ENCODE data around the gene KRT17.
A peak's percentile ranks its signal among the peaks of the same experiment; 100 is the strongest.

The KRT17 gene

DNA sequence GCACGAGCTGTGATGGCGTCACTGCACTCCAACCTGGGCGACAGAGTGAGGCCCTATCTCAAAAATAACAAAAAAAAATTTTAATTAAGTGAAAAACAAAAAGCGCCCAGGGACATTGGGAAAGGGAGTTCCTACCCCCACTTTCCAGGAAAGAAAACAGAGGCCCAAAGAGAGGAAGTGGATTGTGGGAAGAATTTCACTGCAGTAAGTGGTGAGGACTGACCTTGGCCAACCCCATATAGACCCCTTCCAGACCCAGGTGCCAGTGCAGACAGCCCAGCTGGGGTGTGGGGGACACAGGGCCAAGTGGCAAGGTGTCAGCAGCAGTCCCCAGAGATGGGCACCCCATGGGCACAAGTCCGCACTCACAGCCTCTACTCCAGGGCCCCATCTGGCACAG lies 29.0 kb upstream of the KRT17 start:
- FAIRE-seq (no peak), DNase-seq (ENCODE audit: insufficient read length, low spot score) (no peak)
- TF ChIP-seq CTCF (IDR thresholded peaks at IDR 0.05; ENCODE audit: insufficient read depth, missing control alignments), result no peak

DNA sequence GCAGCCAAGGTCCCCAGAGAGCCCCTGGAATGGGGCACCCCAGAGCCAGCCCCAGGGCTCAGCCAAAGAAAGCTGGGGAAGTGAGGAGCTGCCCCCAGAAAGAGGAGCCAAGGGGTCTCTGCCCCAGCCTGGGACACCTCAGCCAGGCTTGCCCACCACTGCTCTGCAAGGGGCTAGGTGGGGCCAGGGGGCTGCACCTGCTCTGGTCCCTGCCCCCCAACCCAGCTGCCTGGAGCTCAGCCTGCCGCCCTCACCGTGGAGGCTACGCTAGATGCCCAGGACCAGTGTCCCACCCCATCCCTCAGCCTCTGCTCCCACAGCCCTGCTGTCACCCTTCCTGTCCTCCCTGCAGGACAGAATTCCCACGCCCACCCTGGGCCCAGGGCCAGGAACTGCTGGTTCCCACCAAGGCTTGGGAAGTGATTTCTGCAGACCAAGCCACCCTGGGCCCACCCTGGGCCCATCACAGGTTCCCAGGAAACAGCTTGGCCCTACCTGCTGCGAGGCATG lies 28.1 kb upstream of the KRT17 start:
- no peak for TF ChIP-seq CTCF (IDR thresholded peaks at IDR 0.05; ENCODE audit: insufficient read depth, missing control alignments)
- DNase-seq (ENCODE audit: insufficient read length, low spot score) (peak; percentile 9), FAIRE-seq (no peak)

- no peak for FAIRE-seq
- TF ChIP-seq CTCF (IDR thresholded peaks at IDR 0.05; ENCODE audit: insufficient read depth, missing control alignments), result no peak
- no peak for DNase-seq (ENCODE audit: insufficient read length, low spot score)
Observed at GRCh38 chr17:41651625-41652460, 27.5 kb upstream of the KRT17 start.

DNA sequence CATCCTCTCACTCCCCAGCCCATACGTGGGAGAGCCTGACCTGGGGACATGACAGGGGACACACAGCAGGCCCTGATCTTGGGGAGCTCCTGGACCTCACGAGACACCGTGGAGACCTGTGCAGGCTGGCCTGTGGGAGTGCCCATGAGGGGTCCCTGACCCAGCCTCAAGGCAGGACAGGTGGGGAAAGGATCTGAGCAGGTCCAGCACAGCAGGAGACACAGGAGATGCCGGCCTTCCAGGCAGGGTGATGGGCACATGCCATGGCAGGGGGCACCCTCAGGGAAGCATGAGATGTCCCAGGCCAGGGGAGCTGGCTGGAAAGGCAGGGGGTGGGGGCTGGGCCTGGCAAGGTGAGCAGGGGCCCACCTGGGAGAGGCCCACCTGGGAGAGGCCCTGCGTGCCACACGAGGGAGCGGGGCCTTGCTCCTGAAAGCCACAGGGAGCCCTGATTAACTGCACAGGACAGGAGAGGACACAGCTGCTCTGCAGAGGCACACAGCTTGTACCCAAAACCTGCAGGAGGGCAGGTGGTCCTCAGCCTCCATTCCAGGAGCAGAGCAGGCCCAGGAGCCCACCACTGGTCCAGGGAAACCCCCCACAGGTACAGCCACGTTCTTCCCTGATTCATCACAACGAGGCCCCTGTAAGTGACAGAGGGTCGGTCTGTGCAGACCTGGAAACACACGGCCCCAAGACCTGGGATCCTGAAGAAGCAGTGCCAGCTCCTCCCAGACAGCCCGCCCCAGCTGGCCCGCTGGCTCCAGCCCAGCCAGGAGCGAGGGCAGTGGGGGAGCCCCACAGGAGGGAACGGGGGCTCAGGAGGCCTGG lies 26.6 kb upstream of the KRT17 start:
- no peak for TF ChIP-seq CTCF (IDR thresholded peaks at IDR 0.05; ENCODE audit: insufficient read depth, missing control alignments)
- no peak for FAIRE-seq

DNA sequence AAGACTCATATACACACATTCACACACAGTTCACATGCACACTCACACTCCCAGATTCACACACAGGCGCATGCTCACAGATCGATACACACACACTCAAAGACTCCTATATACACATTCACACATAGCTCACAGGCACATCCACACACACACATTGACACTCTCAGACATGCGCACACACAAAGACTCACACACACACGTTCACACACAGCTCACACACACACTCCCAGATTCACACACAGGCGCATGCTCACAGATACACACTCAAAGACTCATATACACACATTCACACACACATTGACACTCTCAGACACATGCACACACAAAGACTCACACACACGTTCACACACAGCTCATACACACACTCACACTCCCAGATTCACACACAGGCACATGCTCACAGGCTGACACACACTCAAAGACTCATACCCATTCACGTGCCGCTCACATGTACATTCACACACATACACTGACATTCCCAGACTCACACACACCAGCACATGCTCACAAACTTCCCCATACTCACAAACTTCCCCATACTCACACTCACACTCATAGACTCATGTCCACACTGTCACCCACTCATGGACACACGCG lies 25.6 kb upstream of the KRT17 start:
- no peak for DNase-seq (ENCODE audit: insufficient read length, low spot score)
- FAIRE-seq, result no peak
- no peak for TF ChIP-seq CTCF (IDR thresholded peaks at IDR 0.05; ENCODE audit: insufficient read depth, missing control alignments)

More for the DNA sequence above, 26.6 kb upstream of the KRT17 start:
- no peak for DNase-seq (ENCODE audit: insufficient read length, low spot score)

- peak; percentile 81 for DNase-seq (ENCODE audit: insufficient read length, low spot score)
- peak; percentile 88 for TF ChIP-seq CTCF (IDR thresholded peaks at IDR 0.05; ENCODE audit: insufficient read depth, missing control alignments)
Observed at GRCh38 chr17:41648411-41649195, 24.2 kb upstream of the KRT17 start.

More at GRCh38 chr17:41648411-41649195, 24.2 kb upstream of the KRT17 start:
- FAIRE-seq, result no peak
